ENCODE results near the gene AMPD3. TPM values are rescaled to one million over a fixed set of nuclear protein-coding genes. Genes with fewer than 3 reads are reported as not detected.

AMPD3 gene
- 10 to 100 TPM; 11.9 to 12.3 TPM for total RNA-seq

DNA sequence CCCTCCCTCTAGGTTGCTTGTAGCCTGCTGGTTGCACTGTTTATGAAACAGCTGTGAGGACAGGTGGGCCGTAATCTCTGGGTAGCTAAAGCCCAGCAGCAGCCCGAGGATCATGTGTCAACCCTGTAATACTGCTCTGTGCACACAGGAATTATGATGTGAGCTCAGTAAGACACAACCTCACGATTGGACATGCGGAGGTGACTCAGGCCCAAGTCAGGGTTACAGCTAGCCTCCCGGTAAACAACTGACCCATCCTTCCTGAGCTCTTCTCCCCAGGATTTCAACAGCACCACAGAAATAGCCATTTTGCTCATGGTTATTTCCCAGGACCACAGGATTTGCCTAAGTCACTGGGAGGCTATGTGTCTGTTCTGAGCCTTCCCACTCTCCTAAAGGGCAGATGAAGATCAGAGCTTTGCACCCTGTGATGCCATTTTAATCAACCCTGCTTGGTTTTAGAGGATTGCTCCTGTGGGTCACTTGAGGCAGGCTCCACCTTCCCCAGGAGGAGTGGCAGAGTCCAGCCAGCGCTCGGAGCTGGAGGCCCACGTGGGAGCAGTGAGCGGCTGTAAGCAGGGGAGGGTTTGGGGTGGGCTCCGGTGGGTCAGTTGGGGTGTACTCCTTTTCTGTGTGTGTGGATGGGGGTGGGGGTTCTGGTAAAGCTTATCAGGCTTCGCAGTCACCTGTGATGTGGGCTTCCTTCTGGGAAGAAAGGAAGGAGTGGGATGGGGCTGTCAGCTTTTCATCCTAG is at the start of gene AMPD3:
Gene AMPD3 (plus strand): TSS at position 387 of the 754 bp plus-strand sequence. CDS start 6,256 bp downstream, outside the sequence.
- Mint-ChIP-seq H3K9me3 (ENCODE audit: insufficient read depth) (no peaks in the 10 kb centered on the region), H3K4me1 (ENCODE audit: low read depth) (peaks cover 63% of the 10 kb centered on the region), H3K36me3 (ENCODE audit: low read depth) (peaks cover 2% of the 10 kb centered on the region), H3K27ac (peak within 1 kb of the TSS; percentile 92), H3K4me3 (peak within 1 kb of the TSS; percentile 85), H3K27me3 (ENCODE audit: low read depth) (peaks cover 19% of the 10 kb centered on the region)
- CTCF ChIA-PET: interaction anchor here (1.0 to 6.1 kb wide), 6 partner anchors 13 to 199 kb away, joined by 3 to 59 read pairs (median 6); partner anchors contain the start of gene RNF141
- ATAC-seq (no peak), DNase-seq (peak; percentile 18)
- POLR2A ChIA-PET: interaction anchor here (1.0 to 4.8 kb wide), 4 partner anchors 13 to 355 kb away, joined by 4 to 29 read pairs (median 4); partner anchors contain the start of gene RNF141

DNA sequence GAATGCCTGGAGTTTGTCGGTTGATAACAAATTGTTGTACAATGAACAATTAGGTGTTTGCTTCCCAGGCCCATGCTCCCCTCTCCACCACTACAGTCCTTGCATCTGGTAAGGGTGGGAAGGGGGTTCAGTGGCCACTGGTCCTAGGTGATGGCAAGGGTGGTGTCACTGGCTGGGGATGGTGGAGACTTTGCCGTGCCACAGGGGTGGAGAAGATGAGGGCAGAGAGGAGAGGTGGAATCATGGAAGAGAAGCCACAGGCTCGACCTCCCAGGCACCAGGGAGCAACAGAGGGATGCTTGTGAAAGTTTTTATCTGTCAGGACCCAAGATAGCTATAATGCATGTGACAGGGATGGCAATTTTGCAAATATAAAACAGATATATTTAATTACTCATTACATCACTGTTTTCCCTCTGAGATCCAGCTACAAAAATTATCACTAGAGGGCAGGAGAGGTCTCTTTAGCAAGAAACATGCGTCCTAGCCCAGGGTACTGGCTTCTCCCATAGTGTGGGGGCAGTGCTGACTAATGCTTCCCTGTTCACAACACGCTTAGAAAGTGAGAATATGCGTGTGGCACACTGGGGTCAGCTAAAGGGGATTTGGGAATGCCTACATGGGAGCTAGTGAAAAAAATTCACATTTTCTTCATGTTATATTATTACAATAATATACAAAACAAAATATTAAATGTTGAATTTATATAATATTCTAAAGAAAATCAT is 49.0 kb upstream of the AMPD3 start:
- CTCF ChIA-PET: interaction anchor here (0.6 to 2.2 kb wide), 26 partner anchors 9 to 452 kb away, joined by 3 to 22 read pairs (median 4); partner anchors contain the start of genes RNF141 and ZBED5
- no peak overlapping the region for H3K27ac Mint-ChIP-seq
- DNase-seq (peak; percentile 56), ATAC-seq (peak; percentile 84)
- H3K27me3 Mint-ChIP-seq (ENCODE audit: low read depth): no peaks in the 10 kb centered on the region
- H3K9me3 Mint-ChIP-seq (ENCODE audit: insufficient read depth): no peaks in the 10 kb centered on the region
- H3K36me3 Mint-ChIP-seq (ENCODE audit: low read depth): no peaks in the 10 kb centered on the region
- POLR2A ChIA-PET: no interaction called here
- peaks cover 25% of the 10 kb centered on the region for H3K4me1 Mint-ChIP-seq (ENCODE audit: low read depth)
- no peak overlapping the region for H3K4me3 Mint-ChIP-seq

DNA sequence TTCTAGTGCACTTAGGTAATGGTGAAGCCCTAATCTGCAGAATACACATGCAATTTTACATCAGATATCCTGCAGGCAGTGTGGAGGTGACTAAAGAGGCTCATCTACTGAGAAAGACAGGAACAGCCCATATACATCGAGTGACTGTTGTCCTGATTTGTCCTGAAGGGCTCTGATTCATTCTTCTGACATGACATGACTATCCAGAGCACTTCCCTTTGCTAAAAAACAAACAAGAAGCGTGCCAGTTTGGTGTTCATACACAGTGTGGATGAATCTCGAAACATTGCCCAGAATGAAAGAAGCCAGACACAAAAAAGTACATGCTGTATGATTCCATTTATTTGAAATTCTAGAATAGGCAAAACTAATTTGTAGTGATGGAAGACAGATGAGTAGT is 48.0 kb upstream of the AMPD3 start:
- ChIA-PET POLR2A (no interaction called here), CTCF (interaction anchor here (0.7 to 2.2 kb wide), 6 partner anchors 54 to 330 kb away, joined by 3 to 22 read pairs (median 5); no protein-coding TSS in a partner anchor)
- no peaks in the 10 kb centered on the region for H3K36me3 Mint-ChIP-seq (ENCODE audit: low read depth)
- H3K27ac Mint-ChIP-seq: no peak overlapping the region
- no peak for ATAC-seq
- H3K27me3 Mint-ChIP-seq (ENCODE audit: low read depth): peaks cover 6% of the 10 kb centered on the region
- no peak overlapping the region for H3K4me3 Mint-ChIP-seq
- DNase-seq: no peak
- no peaks in the 10 kb centered on the region for H3K9me3 Mint-ChIP-seq (ENCODE audit: insufficient read depth)
- peaks cover 20% of the 10 kb centered on the region for H3K4me1 Mint-ChIP-seq (ENCODE audit: low read depth)

DNA sequence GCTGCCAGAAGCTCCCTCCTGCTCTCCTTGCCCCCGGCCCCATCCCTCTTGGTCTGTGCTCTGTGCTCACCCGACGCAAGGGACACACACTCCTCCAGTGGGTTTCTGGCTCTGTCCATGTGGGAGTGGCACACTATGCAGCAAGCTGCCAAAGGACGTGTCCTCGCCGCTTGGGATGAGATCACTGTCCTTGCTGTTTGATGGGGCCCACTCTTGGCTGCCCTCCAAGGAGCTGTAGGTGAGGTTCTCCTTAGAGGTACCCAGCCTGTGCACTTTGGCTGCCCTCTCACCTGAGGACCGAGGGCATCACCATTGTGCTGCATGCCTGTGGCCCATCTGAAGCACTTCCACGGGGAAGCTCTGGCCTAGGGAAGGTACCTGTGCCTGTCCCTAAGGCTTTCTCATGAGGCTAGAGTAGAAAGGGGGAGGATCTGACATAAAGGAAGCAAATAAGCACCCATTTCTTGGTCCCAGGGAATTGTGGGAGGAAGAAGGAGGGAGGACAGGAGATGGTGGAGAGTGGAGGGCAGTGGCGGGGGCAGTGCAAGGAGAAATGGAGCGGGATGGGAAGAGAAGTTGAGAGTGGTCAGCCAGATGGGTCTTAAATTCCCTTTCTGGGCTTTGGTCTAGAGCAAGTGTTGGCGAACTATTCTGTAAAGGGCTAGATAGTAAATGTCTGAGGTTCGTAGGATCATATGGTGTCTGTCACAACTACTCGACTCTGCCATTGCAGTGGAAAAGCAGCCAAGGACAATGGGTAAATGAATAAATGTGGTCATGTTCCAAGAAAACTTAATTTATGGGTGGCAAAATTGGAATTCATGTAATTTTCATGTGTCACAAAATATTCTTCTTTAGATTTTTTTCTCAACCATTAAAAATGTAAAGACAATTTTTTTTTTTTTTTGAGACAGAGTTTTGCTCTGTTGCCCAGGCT is 47.0 kb upstream of the AMPD3 start:
- ATAC-seq: no peak
- H3K27ac Mint-ChIP-seq: no peak overlapping the region
- H3K4me3 Mint-ChIP-seq: no peak overlapping the region
- CTCF ChIA-PET: interaction anchor here (0.9 to 1.6 kb wide), 5 partner anchors 20 to 248 kb away, joined by 3 to 4 read pairs (median 3); partner anchors contain the start of gene RNF141
- H3K27me3 Mint-ChIP-seq (ENCODE audit: low read depth): peaks cover 9% of the 10 kb centered on the region
- no peaks in the 10 kb centered on the region for H3K9me3 Mint-ChIP-seq (ENCODE audit: insufficient read depth)
- H3K4me1 Mint-ChIP-seq (ENCODE audit: low read depth): peaks cover 21% of the 10 kb centered on the region
- H3K36me3 Mint-ChIP-seq (ENCODE audit: low read depth): no peaks in the 10 kb centered on the region
- POLR2A ChIA-PET: no interaction called here
- DNase-seq: no peak

DNA sequence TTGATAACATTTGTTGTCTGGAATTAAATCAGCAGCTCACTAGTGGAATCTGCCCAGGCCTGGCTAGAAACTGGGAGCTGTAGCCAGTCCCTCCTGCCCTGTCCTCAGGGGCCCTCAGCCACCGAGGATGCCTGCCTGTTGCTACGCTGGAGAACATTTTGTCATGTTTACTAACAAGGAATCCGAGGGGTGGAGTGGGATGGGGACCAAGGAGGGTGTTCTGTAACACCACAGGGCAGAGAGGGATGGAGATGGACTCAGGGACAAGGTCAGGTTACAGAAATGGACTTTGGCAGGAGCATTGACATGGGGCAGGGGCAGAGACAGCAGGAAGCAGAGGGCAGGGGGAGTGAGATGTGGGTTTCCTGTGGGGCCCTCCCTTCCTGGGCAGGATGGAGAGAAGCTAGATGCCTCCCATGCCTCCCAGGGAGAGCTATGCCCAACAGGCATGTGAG is 45.8 kb upstream of the AMPD3 start:
- DNase-seq: no peak
- H3K4me3 Mint-ChIP-seq: no peak overlapping the region
- no peaks in the 10 kb centered on the region for H3K36me3 Mint-ChIP-seq (ENCODE audit: low read depth)
- CTCF ChIA-PET: interaction anchor here (0.9 to 1.6 kb wide), 4 partner anchors 18 to 247 kb away, joined by 3 to 4 read pairs (median 3); partner anchors contain the start of gene RNF141
- peak overlapping the region; percentile 70 for H3K27ac Mint-ChIP-seq
- H3K9me3 Mint-ChIP-seq (ENCODE audit: insufficient read depth): no peaks in the 10 kb centered on the region
- POLR2A ChIA-PET: no interaction called here
- peaks cover 9% of the 10 kb centered on the region for H3K27me3 Mint-ChIP-seq (ENCODE audit: low read depth)
- ATAC-seq: no peak
- H3K4me1 Mint-ChIP-seq (ENCODE audit: low read depth): peaks cover 33% of the 10 kb centered on the region

DNA sequence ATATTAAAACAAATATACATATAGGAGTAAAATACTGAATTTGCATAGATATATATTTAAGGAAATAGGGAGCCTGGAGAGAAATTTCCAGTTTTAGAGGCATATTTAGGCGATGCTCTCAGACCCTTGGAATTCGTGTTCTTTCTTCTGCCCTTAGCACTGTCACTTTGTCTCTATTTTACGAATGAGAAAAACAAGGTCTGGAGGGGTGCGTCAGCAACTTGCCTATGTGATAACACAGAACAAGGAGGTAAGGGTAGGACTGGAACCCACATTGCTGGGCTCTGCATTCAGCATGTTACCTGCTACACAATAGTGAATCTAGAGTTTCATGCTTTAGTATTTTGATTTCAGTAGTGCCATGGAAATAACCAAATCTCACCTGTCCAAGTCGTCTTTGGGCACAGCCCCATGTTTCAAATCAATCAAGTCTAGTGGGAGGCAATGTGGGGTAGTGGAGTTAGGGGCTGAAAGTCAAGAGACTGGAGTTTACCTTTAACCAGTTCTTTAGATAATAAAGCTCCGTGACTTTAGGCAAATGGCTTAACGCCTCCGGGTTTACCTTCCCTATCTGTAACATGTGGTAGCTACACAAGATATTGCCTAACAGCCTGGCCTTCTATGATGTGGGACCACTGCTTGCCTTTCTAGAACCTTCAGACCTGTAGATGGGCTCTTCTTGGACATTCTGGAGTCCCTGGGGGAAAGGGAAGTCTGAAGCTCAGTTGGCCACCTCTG is 44.8 kb upstream of the AMPD3 start:
- H3K9me3 Mint-ChIP-seq (ENCODE audit: insufficient read depth): no peaks in the 10 kb centered on the region
- H3K4me3 Mint-ChIP-seq: no peak overlapping the region
- CTCF ChIA-PET: interaction anchor here (1.0 to 5.4 kb wide), 6 partner anchors 9 to 328 kb away, joined by 3 to 146 read pairs (median 6); partner anchors contain the start of genes AMPD3 and RNF141
- ATAC-seq (no peak), DNase-seq (no peak)
- POLR2A ChIA-PET: no interaction called here
- H3K36me3 Mint-ChIP-seq (ENCODE audit: low read depth): no peaks in the 10 kb centered on the region
- H3K27ac Mint-ChIP-seq: no peak overlapping the region
- peaks cover 9% of the 10 kb centered on the region for H3K27me3 Mint-ChIP-seq (ENCODE audit: low read depth)
- H3K4me1 Mint-ChIP-seq (ENCODE audit: low read depth): peaks cover 44% of the 10 kb centered on the region

DNA sequence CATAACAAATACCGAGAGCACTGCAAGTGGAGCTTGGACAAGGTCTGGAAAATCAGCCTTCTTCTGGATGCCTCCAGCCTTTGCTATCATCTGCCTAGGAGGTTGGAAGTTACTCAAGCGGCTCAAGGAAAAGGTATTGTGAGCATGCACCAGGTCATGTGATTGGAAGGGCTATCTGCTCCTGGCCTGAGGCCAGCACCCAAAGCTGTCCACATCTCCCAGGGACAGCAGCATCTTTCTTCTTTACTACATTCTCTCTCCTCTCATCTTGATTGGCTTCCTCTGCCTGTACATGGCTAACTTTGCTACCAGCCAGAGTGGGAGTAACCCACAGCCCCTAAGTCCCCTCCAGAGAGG is 44.2 kb upstream of the AMPD3 start:
- DNase-seq (no peak), ATAC-seq (no peak)
- Mint-ChIP-seq H3K9me3 (ENCODE audit: insufficient read depth) (no peaks in the 10 kb centered on the region), H3K4me3 (no peak overlapping the region), H3K27ac (no peak overlapping the region), H3K36me3 (ENCODE audit: low read depth) (no peaks in the 10 kb centered on the region), H3K27me3 (ENCODE audit: low read depth) (peaks cover 9% of the 10 kb centered on the region), H3K4me1 (ENCODE audit: low read depth) (peaks cover 47% of the 10 kb centered on the region)
- CTCF ChIA-PET: interaction anchor here (1.0 to 5.4 kb wide), 6 partner anchors 9 to 327 kb away, joined by 3 to 146 read pairs (median 6); partner anchors contain the start of genes AMPD3 and RNF141
- POLR2A ChIA-PET: interaction anchor here (1.2 kb wide), 1 partner anchor 45 kb away, joined by 3 read pairs; no protein-coding TSS in a partner anchor

DNA sequence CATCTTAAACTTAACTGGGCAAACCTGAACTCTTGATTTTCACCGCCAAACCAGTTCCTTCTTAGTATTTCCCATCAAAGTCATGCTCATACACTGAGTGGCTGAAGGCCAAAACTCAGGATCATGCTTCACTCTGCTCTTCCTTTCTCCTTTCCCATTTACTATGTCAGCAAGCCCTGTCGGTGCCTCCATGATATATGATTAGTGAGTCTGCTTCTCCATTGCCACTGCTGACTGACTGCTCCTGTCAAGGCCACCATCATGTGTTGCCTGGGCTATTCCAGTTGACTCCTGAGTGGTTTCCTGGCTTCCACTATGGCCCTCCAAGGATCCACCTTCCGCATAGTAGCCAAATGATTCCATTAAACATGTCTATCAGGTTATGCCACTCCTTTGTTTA is 42.8 kb upstream of the AMPD3 start:
- POLR2A ChIA-PET: no interaction called here
- no peak overlapping the region for H3K4me3 Mint-ChIP-seq

DNA sequence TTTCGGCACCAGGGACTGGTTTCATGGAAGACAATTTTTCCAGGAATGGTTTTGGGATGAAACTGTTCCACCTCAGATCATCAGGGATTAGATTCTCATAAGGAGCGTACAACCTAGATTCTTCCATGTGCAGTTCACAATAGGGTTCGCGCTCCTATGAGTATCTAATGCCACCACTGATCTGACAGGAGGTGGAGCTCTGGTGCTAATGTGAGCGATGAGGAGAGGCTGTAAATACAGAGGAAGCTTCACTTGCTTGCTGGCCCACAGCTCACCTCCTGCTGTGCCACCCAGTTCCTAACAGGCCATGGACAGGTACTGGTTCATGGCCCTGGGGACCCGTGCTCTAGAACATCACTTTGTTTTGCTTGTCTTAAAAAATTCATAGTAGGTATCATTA is 41.8 kb upstream of the AMPD3 start:
- CTCF ChIA-PET: interaction anchor here (0.6 to 5.4 kb wide), 51 partner anchors 9 to 356 kb away, joined by 3 to 146 read pairs (median 4); partner anchors contain the start of genes AMPD3 and RNF141
- Mint-ChIP-seq H3K27me3 (ENCODE audit: low read depth) (peaks cover 12% of the 10 kb centered on the region), H3K4me3 (no peak overlapping the region), H3K27ac (no peak overlapping the region), H3K9me3 (ENCODE audit: insufficient read depth) (no peaks in the 10 kb centered on the region), H3K36me3 (ENCODE audit: low read depth) (no peaks in the 10 kb centered on the region), H3K4me1 (ENCODE audit: low read depth) (peaks cover 41% of the 10 kb centered on the region)
- POLR2A ChIA-PET: interaction anchor here (1.5 kb wide), 2 partner anchors 38 to 127 kb away, joined by 5 read pairs; partner anchors contain the start of gene RNF141
- ATAC-seq (peak; percentile 91), DNase-seq (peak; percentile 81)

More for the DNA sequence above, 42.8 kb upstream of the AMPD3 start:
- no peaks in the 10 kb centered on the region for H3K36me3 Mint-ChIP-seq (ENCODE audit: low read depth)
- CTCF ChIA-PET: interaction anchor here (1.4 to 5.4 kb wide), 6 partner anchors 40 to 240 kb away, joined by 5 to 146 read pairs (median 28); partner anchors contain the start of genes AMPD3 and RNF141
- H3K27ac Mint-ChIP-seq: no peak overlapping the region
- H3K9me3 Mint-ChIP-seq (ENCODE audit: insufficient read depth): no peaks in the 10 kb centered on the region
- ATAC-seq: no peak
- peaks cover 12% of the 10 kb centered on the region for H3K27me3 Mint-ChIP-seq (ENCODE audit: low read depth)
- DNase-seq: no peak
- peaks cover 45% of the 10 kb centered on the region for H3K4me1 Mint-ChIP-seq (ENCODE audit: low read depth)

DNA sequence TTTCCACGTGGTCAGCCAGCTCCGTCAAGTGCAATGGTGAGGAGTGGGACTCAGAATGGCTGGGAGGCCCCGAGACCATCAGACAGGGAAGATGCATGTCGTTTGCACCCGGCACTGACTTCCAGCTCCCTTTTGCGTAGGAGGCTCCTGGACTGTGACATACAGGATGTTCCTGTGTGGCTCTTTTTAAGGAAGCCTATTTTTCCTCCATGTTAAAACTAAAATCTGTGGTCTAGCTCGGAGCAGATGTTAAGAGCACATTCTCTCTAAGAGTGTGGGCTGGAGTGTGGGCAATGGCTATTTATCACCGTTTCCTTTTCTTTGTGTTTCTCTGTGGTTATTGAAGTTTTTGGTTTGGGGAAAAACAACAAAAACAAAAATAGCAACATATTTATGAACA is 40.9 kb upstream of the AMPD3 start:
- ChIA-PET CTCF (interaction anchor here (0.7 to 5.4 kb wide), 36 partner anchors 9 to 355 kb away, joined by 3 to 146 read pairs (median 5); partner anchors contain the start of genes AMPD3 and RNF141), POLR2A (interaction anchor here (0.6 to 1.5 kb wide), 3 partner anchors 37 to 126 kb away, joined by 3 to 5 read pairs (median 5); partner anchors contain the start of gene RNF141)
- Mint-ChIP-seq H3K36me3 (ENCODE audit: low read depth) (no peaks in the 10 kb centered on the region), H3K27ac (no peak overlapping the region), H3K4me3 (no peak overlapping the region), H3K27me3 (ENCODE audit: low read depth) (peaks cover 15% of the 10 kb centered on the region), H3K4me1 (ENCODE audit: low read depth) (peaks cover 34% of the 10 kb centered on the region), H3K9me3 (ENCODE audit: insufficient read depth) (no peaks in the 10 kb centered on the region)
- no peak for ATAC-seq
- no peak for DNase-seq

All from activated CD8-positive, alpha-beta T cell treated with anti-CD3 and anti-CD28 coated beads, Interleukin-2, amount 10 ng/mL, durations not matched to agents 7 days and 5 days (primary cell).